IPS-15b (cell line): ENCODE data around the gene SLC12A8.

Experiments used
- H3K27me3 ChIP-seq: one replicate; pipeline ENCODE4 v1.6.1; 2013; ENCODE audit warnings: low read length; ENCODE audit not compliant: control insufficient read depth, insufficient read depth
- H3K36me3 ChIP-seq: one replicate; pipeline ENCODE4 v1.6.1; 2013; ENCODE audit warnings: low read length; ENCODE audit not compliant: control insufficient read depth, insufficient read depth
- H3K4me1 ChIP-seq: one replicate; pipeline ENCODE4 v1.6.1; 2013; ENCODE audit warnings: mild to moderate bottlenecking, low read length; ENCODE audit not compliant: control insufficient read depth, insufficient read depth
- H3K4me3 ChIP-seq: one replicate; pipeline ENCODE4 v1.5.1; 2013; ENCODE audit warnings: low read depth, low read length
- H3K9ac ChIP-seq: one replicate; pipeline ENCODE4 v1.6.1; 2013; ENCODE audit warnings: low read depth, mild to moderate bottlenecking, low read length
- H3K9me3 ChIP-seq: one replicate; pipeline ENCODE4 v1.6.1; 2013; ENCODE audit warnings: mild to moderate bottlenecking, low read length; ENCODE audit not compliant: control insufficient read depth, insufficient read depth

The SLC12A8 gene

GRCh38 chr3:125192190-125193035 is 20.1 kb downstream of the SLC12A8 start:
- Histone ChIP-seq H3K36me3 (peaks cover 5% of the 10 kb centered on the region), H3K4me3 (no peak overlapping the region), H3K9ac (no peak overlapping the region), H3K4me1 (peaks cover 12% of the 10 kb centered on the region), H3K27me3 (no peaks in the 10 kb centered on the region), H3K9me3 (no peaks in the 10 kb centered on the region)

GRCh38 chr3:125191730-125192129 is 20.8 kb downstream of the SLC12A8 start:
- no peak overlapping the region for H3K4me3 ChIP-seq
- peaks cover 5% of the 10 kb centered on the region for H3K36me3 ChIP-seq

GRCh38 chr3:125191256-125191655 is 21.3 kb downstream of the SLC12A8 start:
- H3K4me3 ChIP-seq: no peak overlapping the region
- peaks cover 5% of the 10 kb centered on the region for H3K36me3 ChIP-seq
- H3K9me3 ChIP-seq: no peaks in the 10 kb centered on the region

More at GRCh38 chr3:125191730-125192129, 20.8 kb downstream of the SLC12A8 start:
- no peaks in the 10 kb centered on the region for H3K27me3 ChIP-seq
- no peak overlapping the region for H3K9ac ChIP-seq
- peaks cover 12% of the 10 kb centered on the region for H3K4me1 ChIP-seq
- no peaks in the 10 kb centered on the region for H3K9me3 ChIP-seq

GRCh38 chr3:125190786-125191185 is 21.8 kb downstream of the SLC12A8 start:
- Histone ChIP-seq H3K4me1 (peaks cover 12% of the 10 kb centered on the region), H3K9me3 (no peaks in the 10 kb centered on the region), H3K9ac (no peak overlapping the region), H3K4me3 (no peak overlapping the region), H3K36me3 (peaks cover 5% of the 10 kb centered on the region), H3K27me3 (no peaks in the 10 kb centered on the region)

More at GRCh38 chr3:125191256-125191655, 21.3 kb downstream of the SLC12A8 start:
- H3K9ac ChIP-seq: no peak overlapping the region
- peaks cover 12% of the 10 kb centered on the region for H3K4me1 ChIP-seq
- no peaks in the 10 kb centered on the region for H3K27me3 ChIP-seq

GRCh38 chr3:125189378-125190165 is 23.0 kb downstream of the SLC12A8 start:
- Histone ChIP-seq H3K27me3 (no peaks in the 10 kb centered on the region), H3K4me3 (no peak overlapping the region), H3K9ac (no peak overlapping the region), H3K9me3 (no peaks in the 10 kb centered on the region), H3K4me1 (peaks cover 11% of the 10 kb centered on the region), H3K36me3 (peaks cover 5% of the 10 kb centered on the region)

- no peaks in the 10 kb centered on the region for H3K9me3 ChIP-seq
- H3K27me3 ChIP-seq: no peaks in the 10 kb centered on the region
Observed at GRCh38 chr3:125188955-125189354, 23.6 kb downstream of the SLC12A8 start.

GRCh38 chr3:125187599-125187910 is 25.0 kb downstream of the SLC12A8 start:
- H3K4me1 ChIP-seq: peaks cover 10% of the 10 kb centered on the region
- H3K9ac ChIP-seq: no peak overlapping the region
- no peaks in the 10 kb centered on the region for H3K9me3 ChIP-seq
- no peak overlapping the region for H3K4me3 ChIP-seq
- no peaks in the 10 kb centered on the region for H3K27me3 ChIP-seq
- H3K36me3 ChIP-seq: peaks cover 5% of the 10 kb centered on the region

More at GRCh38 chr3:125188955-125189354, 23.6 kb downstream of the SLC12A8 start:
- peaks cover 9% of the 10 kb centered on the region for H3K4me1 ChIP-seq
- H3K4me3 ChIP-seq: no peak overlapping the region
- no peak overlapping the region for H3K9ac ChIP-seq
- H3K36me3 ChIP-seq: peaks cover 5% of the 10 kb centered on the region

GRCh38 chr3:125186800-125187598 is 25.5 kb downstream of the SLC12A8 start:
- Histone ChIP-seq H3K9ac (no peak overlapping the region), H3K27me3 (no peaks in the 10 kb centered on the region), H3K36me3 (peaks cover 5% of the 10 kb centered on the region), H3K9me3 (no peaks in the 10 kb centered on the region), H3K4me1 (peaks cover 8% of the 10 kb centered on the region), H3K4me3 (no peak overlapping the region)

GRCh38 chr3:125186261-125186787 is 26.2 kb downstream of the SLC12A8 start:
- Histone ChIP-seq H3K4me1 (peaks cover 4% of the 10 kb centered on the region), H3K4me3 (no peak overlapping the region), H3K9me3 (no peaks in the 10 kb centered on the region), H3K36me3 (peaks cover 5% of the 10 kb centered on the region), H3K9ac (no peak overlapping the region), H3K27me3 (no peaks in the 10 kb centered on the region)

- Histone ChIP-seq H3K27me3 (no peaks in the 10 kb centered on the region), H3K36me3 (peaks cover 5% of the 10 kb centered on the region), H3K9ac (no peak overlapping the region), H3K9me3 (no peaks in the 10 kb centered on the region), H3K4me3 (no peak overlapping the region), H3K4me1 (peaks cover 4% of the 10 kb centered on the region)
Observed at GRCh38 chr3:125185805-125186204, 26.7 kb downstream of the SLC12A8 start.

- Histone ChIP-seq H3K4me1 (peaks cover 4% of the 10 kb centered on the region), H3K36me3 (no peaks in the 10 kb centered on the region), H3K27me3 (no peaks in the 10 kb centered on the region), H3K4me3 (no peak overlapping the region), H3K9ac (no peak overlapping the region), H3K9me3 (no peaks in the 10 kb centered on the region)
Observed at GRCh38 chr3:125179884-125180240, 32.7 kb downstream of the SLC12A8 start.
